Jurkat, Clone E6-1 (cell line): Measurements from ENCODE around the gene RHBDF1. TPM values are rescaled to one million over a fixed set of nuclear protein-coding genes. Genes with fewer than 3 reads are reported as not detected.

Source experiments
- DNase-seq: peaks from one replicate; pipeline ENCODE4 v3.0.0-alpha.2; 2011; ENCODE audit warnings: low read depth, low spot score
- H3K4me3 ChIP-seq: 2 replicates; pipeline ENCODE4 v1.5.1; 2011; ENCODE audit warnings: mild to moderate bottlenecking, low read length, control low read depth, moderate library complexity
- polyA plus RNA-seq: library from polyadenylated mRNA; unstranded; fragments of >200 nt; gene quantifications from one replicate; pipeline ENCODE4 v1.2.1, GENCODE V29; 2012; ENCODE audit warnings: missing spikeins; ENCODE audit not compliant: insufficient read length, insufficient read depth

RHBDF1 gene, protein sequence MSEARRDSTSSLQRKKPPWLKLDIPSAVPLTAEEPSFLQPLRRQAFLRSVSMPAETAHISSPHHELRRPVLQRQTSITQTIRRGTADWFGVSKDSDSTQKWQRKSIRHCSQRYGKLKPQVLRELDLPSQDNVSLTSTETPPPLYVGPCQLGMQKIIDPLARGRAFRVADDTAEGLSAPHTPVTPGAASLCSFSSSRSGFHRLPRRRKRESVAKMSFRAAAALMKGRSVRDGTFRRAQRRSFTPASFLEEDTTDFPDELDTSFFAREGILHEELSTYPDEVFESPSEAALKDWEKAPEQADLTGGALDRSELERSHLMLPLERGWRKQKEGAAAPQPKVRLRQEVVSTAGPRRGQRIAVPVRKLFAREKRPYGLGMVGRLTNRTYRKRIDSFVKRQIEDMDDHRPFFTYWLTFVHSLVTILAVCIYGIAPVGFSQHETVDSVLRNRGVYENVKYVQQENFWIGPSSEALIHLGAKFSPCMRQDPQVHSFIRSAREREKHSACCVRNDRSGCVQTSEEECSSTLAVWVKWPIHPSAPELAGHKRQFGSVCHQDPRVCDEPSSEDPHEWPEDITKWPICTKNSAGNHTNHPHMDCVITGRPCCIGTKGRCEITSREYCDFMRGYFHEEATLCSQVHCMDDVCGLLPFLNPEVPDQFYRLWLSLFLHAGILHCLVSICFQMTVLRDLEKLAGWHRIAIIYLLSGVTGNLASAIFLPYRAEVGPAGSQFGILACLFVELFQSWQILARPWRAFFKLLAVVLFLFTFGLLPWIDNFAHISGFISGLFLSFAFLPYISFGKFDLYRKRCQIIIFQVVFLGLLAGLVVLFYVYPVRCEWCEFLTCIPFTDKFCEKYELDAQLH
- polyA plus RNA-seq = not detected

- no peak for DNase-seq
- no peak within 1 kb of the TSS for H3K4me3 ChIP-seq
These were observed at the start of gene RHBDF1 for GRCh38 chr16:72561-73548. TSS of gene RHBDF1 (minus strand) at chr16:72631. CDS start at chr16:65015, 7,616 bp downstream.

DNA sequence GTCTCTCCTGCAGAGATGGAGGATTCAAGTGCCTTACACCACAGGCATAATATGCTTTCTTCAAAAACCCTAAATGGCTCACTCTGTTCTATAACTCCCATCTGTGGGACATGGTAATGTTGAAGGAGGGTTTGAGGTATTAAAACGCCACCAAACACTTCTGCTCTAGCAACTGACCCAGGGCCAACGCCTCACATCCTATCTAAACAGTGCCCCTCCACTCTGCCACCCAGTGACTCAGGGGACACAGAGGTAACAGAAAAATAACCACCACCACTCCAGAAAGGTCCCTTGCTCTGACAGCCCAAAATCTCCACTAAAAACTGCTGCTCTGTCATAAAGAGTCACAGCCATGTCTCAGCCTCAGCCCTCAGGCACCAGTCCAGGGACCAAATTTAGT is 48.3 kb upstream of the RHBDF1 start:
- DNase-seq = no peak
- H3K4me3 ChIP-seq = no peak overlapping the region

DNA sequence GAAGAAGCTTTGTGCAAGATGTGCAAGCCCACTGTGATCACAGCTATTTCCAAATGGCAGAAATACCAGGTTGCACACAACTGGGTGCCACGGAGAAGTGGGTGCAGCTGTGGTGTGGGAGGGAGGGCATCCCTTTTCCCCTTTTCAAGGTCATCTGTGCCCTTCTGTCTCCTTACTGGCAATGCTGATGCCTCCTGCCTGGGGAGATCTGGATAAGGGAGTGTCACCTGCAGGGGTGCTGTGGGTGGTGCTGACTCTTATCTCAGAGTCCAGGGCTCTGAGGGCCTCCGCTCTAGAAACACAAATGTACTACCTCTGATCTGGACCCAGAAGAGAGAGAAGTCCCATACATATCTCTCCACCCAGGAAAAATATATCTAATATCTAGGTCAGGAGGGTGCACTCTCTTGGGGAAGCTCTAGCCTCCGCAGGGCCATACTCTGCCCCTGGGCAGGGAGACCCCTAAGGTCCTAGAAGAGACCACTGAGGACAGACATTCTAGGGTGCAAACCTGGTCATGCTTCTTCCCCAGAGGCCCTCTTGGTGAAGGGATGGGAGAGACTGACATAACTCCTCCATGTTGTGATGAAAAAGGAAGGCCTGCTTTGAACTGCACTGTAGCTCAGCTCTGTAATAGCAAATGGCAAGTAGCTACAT is 47.5 kb upstream of the RHBDF1 start:
- no peak for DNase-seq
- no peak overlapping the region for H3K4me3 ChIP-seq

GRCh38 chr16:119295-119694 is 46.9 kb upstream of the RHBDF1 start:
- DNase-seq = no peak
- H3K4me3 ChIP-seq = no peak overlapping the region

DNA sequence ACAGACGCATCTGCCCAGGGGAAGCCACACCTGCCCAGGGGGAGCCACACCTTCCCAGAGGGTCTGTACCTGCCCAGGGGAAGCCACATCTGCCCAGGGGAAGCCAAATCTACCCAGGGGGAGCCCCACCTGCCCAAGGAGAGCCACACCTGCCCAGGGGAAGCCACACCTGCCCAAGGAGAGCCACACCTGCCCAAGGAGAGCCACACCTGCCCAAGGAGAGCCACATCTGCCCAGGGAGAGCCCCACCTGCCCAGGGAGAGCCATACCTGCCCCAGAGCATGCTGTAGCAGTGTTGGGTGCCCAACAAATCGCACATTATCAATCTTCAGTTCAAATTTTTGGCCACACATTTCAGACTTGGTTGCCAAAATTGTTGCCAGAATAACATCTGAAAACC is 46.4 kb upstream of the RHBDF1 start:
- no peak for DNase-seq

DNA sequence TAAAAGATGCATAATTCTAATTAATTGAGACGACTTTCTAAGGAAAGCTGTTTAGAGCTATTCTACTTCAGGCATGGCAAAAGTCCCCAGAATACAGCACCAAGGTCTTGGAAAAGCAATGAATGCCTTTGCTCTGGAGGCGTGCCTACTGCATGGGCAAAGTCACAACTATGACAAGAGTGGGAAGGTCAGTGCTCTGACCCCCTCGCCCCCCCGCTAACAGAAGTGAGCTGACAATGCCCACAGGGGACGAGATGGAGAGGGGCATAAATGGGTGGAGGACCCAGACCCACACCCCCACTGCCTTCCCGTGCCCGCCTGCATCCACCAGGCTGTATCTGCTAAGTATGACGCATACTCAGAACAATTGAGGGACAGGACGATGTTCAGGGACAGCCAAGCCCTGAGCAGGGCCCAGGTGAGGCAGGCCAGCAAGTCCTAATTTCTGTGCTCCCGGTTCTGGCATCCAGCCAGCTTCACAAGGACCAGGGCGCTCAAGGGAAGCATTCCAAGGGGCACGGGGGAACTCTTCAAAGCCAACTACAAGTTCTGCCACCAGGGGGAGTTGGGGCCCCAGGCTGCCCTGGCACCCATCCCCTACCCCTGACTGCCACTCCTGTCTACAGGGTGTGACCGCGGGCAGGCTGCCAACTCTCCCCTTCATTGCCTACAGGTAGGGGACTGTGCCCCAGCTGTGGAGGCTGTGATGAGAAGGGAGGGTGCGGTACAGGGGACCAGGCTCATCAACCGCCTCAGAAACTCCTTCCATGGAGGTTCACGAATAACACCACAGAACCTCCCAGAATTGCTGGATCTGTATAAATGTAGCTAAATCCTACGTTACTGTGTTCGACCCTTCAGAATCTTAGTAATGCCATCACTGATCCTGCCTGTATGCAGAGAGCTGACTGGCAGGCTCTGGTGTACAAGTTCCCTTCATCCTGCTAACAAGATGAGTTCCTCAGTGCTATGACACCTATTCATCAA is 45.2 kb upstream of the RHBDF1 start:
- H3K4me3 ChIP-seq = no peak overlapping the region
- DNase-seq = peak; percentile 65

More for the DNA sequence above, 46.4 kb upstream of the RHBDF1 start:
- H3K4me3 ChIP-seq = no peak overlapping the region

GRCh38 chr16:116015-116414 is 43.6 kb upstream of the RHBDF1 start:
- no peak overlapping the region for H3K4me3 ChIP-seq

GRCh38 chr16:114327-114726 is 41.9 kb upstream of the RHBDF1 start:
- no peak for DNase-seq
- H3K4me3 ChIP-seq = no peak overlapping the region

More at GRCh38 chr16:116015-116414, 43.6 kb upstream of the RHBDF1 start:
- DNase-seq = no peak

DNA sequence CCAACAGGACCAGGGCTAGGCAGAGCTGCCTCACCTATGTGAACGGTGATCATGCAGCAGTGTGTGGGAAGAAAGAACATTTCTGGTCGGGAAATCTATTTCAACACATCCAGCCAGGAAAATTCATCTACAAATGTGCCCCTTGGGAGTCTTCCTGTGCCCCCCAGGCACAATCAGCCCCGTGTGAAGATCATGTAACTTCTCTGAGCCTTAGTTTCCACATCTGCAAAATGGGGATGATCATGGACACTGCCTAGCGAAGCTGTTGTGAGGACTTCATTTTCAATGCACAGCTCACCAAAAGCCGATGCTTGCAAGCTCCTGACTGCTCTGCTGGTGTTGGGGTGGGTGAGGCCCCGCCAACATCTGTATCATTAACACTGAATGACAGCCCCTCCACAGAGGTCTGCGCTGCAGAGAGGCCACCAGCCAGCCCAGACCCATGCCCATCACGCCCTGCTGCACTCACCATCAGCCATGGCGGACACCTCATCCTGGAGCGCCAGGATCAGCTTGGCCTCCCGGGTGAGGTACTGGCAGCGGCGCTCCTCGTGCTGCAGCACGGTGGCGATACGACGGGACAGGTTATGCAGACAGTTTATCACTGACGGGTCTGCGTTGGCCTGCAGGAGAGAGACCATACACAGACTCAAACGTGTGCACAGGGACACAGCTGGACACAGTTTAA is 39.9 kb upstream of the RHBDF1 start:
- H3K4me3 ChIP-seq = no peak overlapping the region
- DNase-seq = no peak

GRCh38 chr16:106623-107324 is 34.3 kb upstream of the RHBDF1 start:
- no peak overlapping the region for H3K4me3 ChIP-seq
- peak; percentile 71 for DNase-seq

DNA sequence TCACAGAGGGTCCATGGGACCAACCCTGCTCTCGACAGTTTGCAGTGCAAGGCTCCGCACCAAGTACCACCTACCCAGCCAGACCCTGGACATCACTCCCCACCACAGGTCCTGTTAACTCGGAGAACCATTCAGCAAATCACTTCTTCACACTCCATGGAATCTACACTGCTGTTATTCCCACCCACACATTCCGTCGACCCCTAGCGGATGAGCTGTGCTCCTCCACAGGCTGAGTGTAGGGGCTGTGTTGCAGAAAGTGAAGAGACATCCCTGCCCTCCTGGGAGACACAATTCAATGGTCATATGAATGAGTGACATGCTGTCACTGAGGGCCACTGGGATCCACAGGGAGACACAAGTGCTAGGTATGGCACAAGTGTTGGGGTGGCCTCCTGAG is 33.1 kb upstream of the RHBDF1 start:
- no peak overlapping the region for H3K4me3 ChIP-seq
- DNase-seq = no peak

DNA sequence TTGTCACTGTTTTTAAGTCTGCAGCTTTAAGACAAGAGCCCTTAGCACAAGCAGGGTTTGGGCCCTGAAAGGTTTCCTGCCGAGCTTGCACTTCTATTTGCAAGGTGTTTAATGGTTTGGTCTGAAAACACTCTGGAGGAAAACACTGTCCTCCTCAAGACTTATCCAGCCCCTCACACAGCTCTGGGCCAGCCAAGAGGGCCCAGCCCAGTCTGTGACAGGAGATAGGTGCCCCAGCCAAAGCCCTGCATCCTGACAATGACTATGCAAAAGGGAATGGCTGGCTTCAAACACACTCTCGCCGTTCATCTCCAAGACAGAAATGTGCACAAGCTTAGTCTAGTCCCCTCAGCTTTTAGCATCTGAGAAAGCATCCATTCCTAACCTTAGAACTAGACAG is 32.5 kb upstream of the RHBDF1 start:
- no peak for DNase-seq
- no peak overlapping the region for H3K4me3 ChIP-seq

- H3K4me3 ChIP-seq = no peak overlapping the region
- DNase-seq = no peak
These were observed 31.9 kb upstream of the RHBDF1 start for GRCh38 chr16:104355-104754.

DNA sequence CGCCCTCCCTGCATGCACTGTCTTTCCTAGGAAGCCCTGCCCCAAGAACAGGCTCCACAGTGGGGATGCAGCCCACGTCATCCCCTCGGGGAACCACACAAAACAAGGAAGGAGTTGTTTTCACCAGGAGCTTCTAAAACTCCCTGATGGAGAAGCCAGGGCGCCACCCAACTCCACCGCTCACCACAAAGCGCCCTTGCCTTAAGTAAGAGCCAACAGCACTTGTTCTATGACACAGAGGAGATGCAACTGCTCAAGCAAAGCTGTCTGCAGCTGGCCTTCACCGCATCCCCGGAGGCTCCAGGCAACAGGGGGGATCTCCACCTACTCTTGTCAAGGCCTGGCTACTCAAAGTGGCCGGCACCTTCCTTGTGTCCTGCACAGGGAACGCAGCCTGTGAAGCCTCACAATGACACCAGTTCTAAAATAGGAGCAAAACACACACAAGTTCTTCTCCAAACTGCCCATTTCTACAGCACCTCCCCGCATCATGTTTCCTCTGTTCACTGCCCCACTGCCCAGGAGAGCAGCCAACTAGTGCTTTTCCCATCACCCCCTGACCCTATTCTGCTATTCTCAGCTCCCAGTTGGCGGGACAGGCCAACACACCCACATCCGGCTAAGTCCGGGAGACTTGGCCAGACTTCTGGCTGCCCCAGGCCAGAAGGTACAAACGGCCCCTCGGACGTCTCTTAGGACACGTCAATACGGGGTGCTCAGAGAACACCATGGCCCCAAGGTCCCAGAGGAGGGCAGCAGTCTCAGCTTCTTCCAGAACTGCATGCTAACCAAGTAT is 29.8 kb upstream of the RHBDF1 start:
- no peak overlapping the region for H3K4me3 ChIP-seq
- no peak for DNase-seq

GRCh38 chr16:101586-101985 is 29.2 kb upstream of the RHBDF1 start:
- no peak overlapping the region for H3K4me3 ChIP-seq

DNA sequence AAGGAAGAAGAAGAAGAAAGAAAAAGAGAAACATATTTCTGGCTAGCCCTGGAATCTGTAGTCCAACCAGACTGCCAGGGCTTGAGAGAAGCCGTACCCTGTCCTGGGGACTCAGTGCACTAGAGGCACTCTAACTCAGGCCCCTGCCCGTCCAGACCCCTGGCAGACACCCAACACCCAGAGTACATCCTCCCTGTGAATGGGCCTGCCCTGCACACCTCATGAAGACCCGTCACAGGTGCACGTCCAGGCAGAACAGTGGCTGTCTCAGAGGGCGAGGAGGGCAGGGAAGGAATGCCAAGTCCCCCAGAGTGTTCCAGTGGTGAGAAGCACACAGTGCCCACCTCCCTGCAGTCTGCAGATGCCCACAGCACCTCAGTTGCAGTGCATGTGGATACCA is 28.6 kb upstream of the RHBDF1 start:
- H3K4me3 ChIP-seq = no peak overlapping the region
- no peak for DNase-seq

More at GRCh38 chr16:101586-101985, 29.2 kb upstream of the RHBDF1 start:
- DNase-seq = no peak
